Smooth muscle cell (in vitro differentiated cells): ENCODE results near the gene CARD8. TPM values are rescaled to one million over a fixed set of nuclear protein-coding genes. Genes with fewer than 3 reads are reported as not detected.

Source experiments
- DNase-seq: peaks from one replicate; lab custom pipeline; 2025; ENCODE audit not compliant: unreplicated experiment; lab: John Stamatoyannopoulos, UW
- H2AFZ ChIP-seq: fragments of 200-600 bp; sonication (generic); 2 replicates; pipeline ENCODE4 v1.6.0; 2016; ENCODE audit warnings: antibody characterized with exemption, low read depth, mild to moderate bottlenecking
- H3F3A ChIP-seq: fragments of 200-600 bp; sonication (generic); 2 replicates; pipeline ENCODE4 v1.6.0; 2017; ENCODE audit warnings: antibody characterized with exemption, low read depth
- H3K27ac ChIP-seq: fragments of 200-600 bp; sonication (generic); 2 replicates; pipeline ENCODE4 v1.5.1; 2016; ENCODE audit warnings: low read depth, mild to moderate bottlenecking
- H3K27me3 ChIP-seq: fragments of 200-600 bp; sonication (generic); 2 replicates; pipeline ENCODE4 v1.6.1; 2016; ENCODE audit warnings: low read depth, mild to moderate bottlenecking
- H3K36me3 ChIP-seq: fragments of 200-600 bp; sonication (generic); 2 replicates; pipeline ENCODE4 v1.5.1; 2016; ENCODE audit warnings: low read depth
- H3K4me1 ChIP-seq: fragments of 200-600 bp; sonication (generic); 2 replicates; pipeline ENCODE4 v1.5.1; 2016; ENCODE audit warnings: low read depth
- H3K4me2 ChIP-seq: fragments of 200-600 bp; sonication (generic); 2 replicates; pipeline ENCODE4 v1.6.0; 2016; ENCODE audit warnings: mild to moderate bottlenecking
- H3K4me3 ChIP-seq: fragments of 200-600 bp; sonication (generic); 2 replicates; pipeline ENCODE4 v1.5.1; 2016; ENCODE audit warnings: mild to moderate bottlenecking
- H3K79me2 ChIP-seq: fragments of 200-600 bp; sonication (generic); 2 replicates; pipeline ENCODE4 v1.6.0; 2016; ENCODE audit warnings: low read depth, mild to moderate bottlenecking
- H3K9ac ChIP-seq: fragments of 200-600 bp; sonication (generic); 2 replicates; pipeline ENCODE4 v1.6.0; 2016; ENCODE audit warnings: low read depth
- H3K9me3 ChIP-seq: fragments of 200-600 bp; sonication (generic); replicated peaks from 2 replicates; pipeline ENCODE4 v1.5.1; 2016; ENCODE audit warnings: low read depth
- H4K20me1 ChIP-seq: fragments of 200-600 bp; sonication (generic); 2 replicates; pipeline ENCODE4 v1.6.0; 2016; ENCODE audit warnings: low read depth
- CTCF ChIP-seq: fragments of 200-600 bp; sonication (generic); IDR thresholded peaks from 2 replicates; pipeline ENCODE4 v1.5.1; 2017; ENCODE audit warnings: borderline replicate concordance, mild to moderate bottlenecking, antibody characterized with exemption; ENCODE audit not compliant: insufficient read depth, poor library complexity, severe bottlenecking
- WGBS: methylation state at CpG from one replicate; pipeline ENCODE4 v1.1.7; 2016; ENCODE audit warnings: low lambda C conversion rate; 5-methylcytosine and 5-hydroxymethylcytosine counted together
- polyA plus RNA-seq: library from polyadenylated mRNA; unstranded; fragments of >200 nt; fragmentation: Nextera tagmentation; extraction: Ambion mirVana; gene quantifications from 2 replicates; pipeline ENCODE4 v1.2.1, GENCODE V29; 2016
- total RNA-seq: library from RNA; depleted of rRNA; stranded (reverse); fragments of >200 nt; gene quantifications from 2 replicates; pipeline ENCODE4 v1.2.3, GENCODE V29; 2014

The CARD8 gene
- total and polyA plus RNA-seq, 2 experiments from 2014 or later: 9.0 to 17.7 TPM

GRCh38 chr19:48283908-48284307 lies 28.2 kb upstream of the CARD8 start:
- Histone ChIP-seq H4K20me1 (no peaks in the 10 kb centered on the region), H3K9ac (no peak overlapping the region), H3K27ac (peak overlapping the region; percentile 77), H3K27me3 (no peaks in the 10 kb centered on the region), H3K79me2 (no peaks in the 10 kb centered on the region), H3F3A (no peaks in the 10 kb centered on the region), H3K9me3 (no peaks in the 10 kb centered on the region), H3K4me2 (no peak overlapping the region), H3K4me1 (no peaks in the 10 kb centered on the region), H2AFZ (no peak overlapping the region), H3K36me3 (no peaks in the 10 kb centered on the region), H3K4me3 (no peak overlapping the region)
- no peak for DNase-seq
- WGBS: 72% methylated on average over 7 of the region's 7 CpGs
- TF ChIP-seq CTCF: no peak

- Histone ChIP-seq H2AFZ (no peak overlapping the region), H3F3A (no peaks in the 10 kb centered on the region), H3K27ac (no peak overlapping the region), H3K79me2 (no peaks in the 10 kb centered on the region), H3K4me2 (no peak overlapping the region), H3K9me3 (no peaks in the 10 kb centered on the region), H3K9ac (no peak overlapping the region), H3K27me3 (no peaks in the 10 kb centered on the region), H3K36me3 (no peaks in the 10 kb centered on the region), H4K20me1 (no peaks in the 10 kb centered on the region), H3K4me3 (no peak overlapping the region), H3K4me1 (no peaks in the 10 kb centered on the region)
- WGBS: 95% methylated on average over 9 of the region's 9 CpGs
- TF ChIP-seq CTCF: no peak
- DNase-seq: no peak
Measured at GRCh38 chr19:48279747-48280146, 24.0 kb upstream of the CARD8 start.

- WGBS: 90% methylated on average over 6 of the region's 6 CpGs
- Histone ChIP-seq H3K9me3 (no peaks in the 10 kb centered on the region), H4K20me1 (no peaks in the 10 kb centered on the region), H3K36me3 (no peaks in the 10 kb centered on the region), H3K27ac (no peak overlapping the region), H3K79me2 (no peaks in the 10 kb centered on the region), H3K4me1 (no peaks in the 10 kb centered on the region), H3K4me3 (no peak overlapping the region), H3F3A (no peaks in the 10 kb centered on the region), H3K9ac (no peak overlapping the region), H3K27me3 (no peaks in the 10 kb centered on the region), H2AFZ (no peak overlapping the region), H3K4me2 (no peak overlapping the region)
- no peak for TF ChIP-seq CTCF
- DNase-seq: no peak
Measured at GRCh38 chr19:48274938-48275337, 19.2 kb upstream of the CARD8 start.

GRCh38 chr19:48274173-48274572 lies 18.5 kb upstream of the CARD8 start:
- 70% methylated on average over 3 of the region's 3 CpGs for WGBS
- H3K36me3 ChIP-seq: no peaks in the 10 kb centered on the region
- H3K79me2 ChIP-seq: no peaks in the 10 kb centered on the region
- no peaks in the 10 kb centered on the region for H3K4me1 ChIP-seq
- H3K9me3 ChIP-seq: no peaks in the 10 kb centered on the region
- no peak overlapping the region for H3K9ac ChIP-seq
- no peak overlapping the region for H2AFZ ChIP-seq
- H3F3A ChIP-seq: no peaks in the 10 kb centered on the region
- no peak for TF ChIP-seq CTCF
- DNase-seq: no peak
- no peaks in the 10 kb centered on the region for H4K20me1 ChIP-seq
- H3K27ac ChIP-seq: no peak overlapping the region
- no peak overlapping the region for H3K4me3 ChIP-seq
- H3K4me2 ChIP-seq: no peak overlapping the region
- no peaks in the 10 kb centered on the region for H3K27me3 ChIP-seq
